ENCODE measurements around the gene ST6GALNAC5. TPM values are rescaled to one million over a fixed set of nuclear protein-coding genes. Genes with fewer than 3 reads are reported as not detected.

ST6GALNAC5 gene
- total and polyA plus RNA-seq, 2 donors = 10.9 to 42.5 TPM

DNA sequence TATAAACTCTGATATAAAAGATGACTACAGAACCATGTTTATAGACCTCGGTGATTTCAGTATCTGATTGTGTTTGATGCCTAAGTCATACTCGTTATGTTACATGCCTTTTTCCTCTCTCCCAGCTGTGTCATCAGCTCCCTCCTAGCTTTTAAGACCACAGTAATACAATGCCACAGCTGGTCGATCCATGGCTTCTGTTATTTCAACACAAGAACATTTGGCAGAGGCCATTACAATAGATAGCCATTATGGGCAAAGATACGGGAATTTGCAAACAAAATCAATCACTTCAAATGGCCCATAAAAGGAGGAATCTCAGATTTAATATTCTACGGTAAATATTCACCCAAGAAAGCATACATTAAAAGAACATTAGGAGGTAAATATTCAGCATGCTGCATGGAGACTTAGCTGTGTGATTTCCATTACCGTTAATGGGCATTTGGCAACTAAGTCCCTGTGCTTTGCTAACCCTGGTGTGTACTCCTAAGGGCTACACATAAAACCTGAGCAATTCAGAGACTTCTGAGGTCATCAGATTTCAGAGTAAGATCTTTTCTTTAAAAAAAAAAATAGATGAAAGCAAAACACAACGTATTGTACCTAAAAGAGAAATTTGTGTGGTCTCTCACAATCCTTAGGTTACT is 198.5 kb downstream of the ST6GALNAC5 start:
- no peak overlapping the region for H3K4me3 ChIP-seq (ENCODE audit: low read depth, low read length)
- H3K27ac ChIP-seq (ENCODE audit: low read depth) = no peak overlapping the region
- H3K4me1 ChIP-seq (ENCODE audit: insufficient read depth) = no peaks in the 10 kb centered on the region
- WGBS = 72% methylated on average over 7 of the region's 7 CpGs
- DNase-seq (ENCODE audit: extremely low spot score) = no peak
- no peaks in the 10 kb centered on the region for H3K36me3 ChIP-seq (ENCODE audit: insufficient read depth)

DNA sequence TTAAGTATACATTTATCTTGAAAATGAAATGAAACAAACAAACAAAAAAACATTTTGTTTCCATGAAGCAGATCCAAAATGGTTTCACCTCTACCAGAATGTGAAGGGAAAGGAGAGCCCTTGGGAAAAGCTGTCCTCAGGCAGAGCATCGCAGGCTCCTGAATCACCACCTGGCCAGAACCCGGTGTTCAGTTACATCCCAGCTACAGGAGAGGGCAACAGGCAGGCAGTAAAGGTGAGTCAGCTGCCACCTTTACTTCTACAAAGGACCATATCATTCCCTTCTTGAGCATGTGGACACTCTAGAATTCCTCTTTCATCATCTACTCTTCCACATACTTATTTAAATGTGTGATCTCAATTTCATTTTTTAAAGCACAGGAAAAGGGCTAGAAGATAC is 200.7 kb downstream of the ST6GALNAC5 start:
- Histone ChIP-seq H3K27ac (ENCODE audit: low read depth) (no peak overlapping the region), H3K36me3 (ENCODE audit: insufficient read depth) (no peaks in the 10 kb centered on the region), H3K4me1 (ENCODE audit: insufficient read depth) (no peaks in the 10 kb centered on the region), H3K4me3 (ENCODE audit: low read depth, low read length) (no peak overlapping the region)
- 83% methylated on average over 2 of the region's 2 CpGs for WGBS
- no peak for DNase-seq (ENCODE audit: extremely low spot score)

DNA sequence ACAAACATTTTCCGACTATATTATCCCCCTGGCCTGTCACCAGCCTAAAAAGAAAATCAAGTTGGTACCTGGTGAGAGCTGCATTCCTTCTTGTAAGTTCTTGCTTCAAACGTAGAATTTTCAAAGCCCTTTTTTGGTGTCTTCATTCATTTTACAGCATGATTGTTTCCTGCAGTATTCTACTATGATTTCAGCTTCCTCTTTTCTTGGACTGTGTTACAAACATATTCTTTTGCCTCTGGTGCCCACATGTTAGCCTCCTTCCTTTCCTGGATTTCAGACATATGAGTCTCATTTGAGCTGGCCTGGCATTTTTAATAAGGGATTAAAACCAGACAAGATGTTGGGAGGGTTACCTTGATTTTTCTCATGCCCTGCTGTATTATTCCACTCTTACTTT is 209.5 kb downstream of the ST6GALNAC5 start:
- Histone ChIP-seq H3K4me3 (ENCODE audit: low read depth, low read length) (no peak overlapping the region), H3K36me3 (ENCODE audit: insufficient read depth) (no peaks in the 10 kb centered on the region), H3K27ac (ENCODE audit: low read depth) (no peak overlapping the region), H3K4me1 (ENCODE audit: insufficient read depth) (no peaks in the 10 kb centered on the region)
- WGBS = 43% methylated on average over 2 of the region's 2 CpGs
- DNase-seq (ENCODE audit: extremely low spot score) = no peak

DNA sequence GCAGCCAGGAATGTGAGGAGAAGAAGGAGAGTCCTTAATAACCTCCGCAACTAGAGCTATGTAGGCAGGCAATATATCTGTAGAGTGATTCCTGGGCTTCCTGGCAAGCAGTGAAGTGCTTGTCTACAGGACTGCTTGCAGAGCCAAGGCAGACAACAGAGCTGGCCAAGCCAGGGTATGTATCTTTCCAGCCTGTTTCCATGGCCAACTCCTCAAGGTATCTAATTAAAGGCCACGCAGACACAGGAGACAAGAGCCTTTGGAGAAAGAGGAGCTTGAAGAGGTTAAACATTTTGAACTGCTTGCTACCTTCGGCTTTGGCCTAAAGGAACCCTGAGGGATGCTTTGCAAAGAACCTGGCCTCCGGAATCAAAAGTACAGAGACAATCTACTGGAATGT is 214.6 kb downstream of the ST6GALNAC5 start:
- DNase-seq (ENCODE audit: extremely low spot score) = no peak
- Histone ChIP-seq H3K4me3 (ENCODE audit: low read depth, low read length) (no peak overlapping the region), H3K27ac (ENCODE audit: low read depth) (no peak overlapping the region), H3K4me1 (ENCODE audit: insufficient read depth) (no peaks in the 10 kb centered on the region), H3K36me3 (ENCODE audit: insufficient read depth) (no peaks in the 10 kb centered on the region)
- 68% methylated on average over 4 of the region's 4 CpGs for WGBS

DNA sequence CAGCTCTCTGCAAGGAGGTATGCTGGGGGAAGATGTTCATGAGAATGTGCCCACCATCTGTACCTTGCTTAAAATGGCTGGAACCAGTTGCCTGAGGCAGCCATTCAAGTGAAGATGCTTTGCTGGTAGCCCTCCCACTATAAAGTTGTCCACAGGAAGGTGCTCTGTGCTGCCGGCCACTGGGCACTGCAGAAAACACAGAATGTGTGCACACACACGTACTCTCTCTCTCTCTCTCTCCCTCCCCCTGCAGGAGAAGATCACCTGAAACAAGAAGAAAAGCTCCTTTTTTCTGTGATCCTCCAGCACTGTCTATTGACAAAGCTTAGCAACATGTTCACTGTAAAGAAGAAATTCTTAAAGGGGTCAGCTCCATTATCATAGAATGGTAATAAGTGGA is 217.2 kb downstream of the ST6GALNAC5 start:
- Histone ChIP-seq H3K36me3 (ENCODE audit: insufficient read depth) (no peaks in the 10 kb centered on the region), H3K4me3 (ENCODE audit: low read depth, low read length) (no peak overlapping the region), H3K4me1 (ENCODE audit: insufficient read depth) (no peaks in the 10 kb centered on the region), H3K27ac (ENCODE audit: low read depth) (no peak overlapping the region)
- no peak for DNase-seq (ENCODE audit: extremely low spot score)
- 75% methylated on average over 2 of the region's 2 CpGs for WGBS

DNA sequence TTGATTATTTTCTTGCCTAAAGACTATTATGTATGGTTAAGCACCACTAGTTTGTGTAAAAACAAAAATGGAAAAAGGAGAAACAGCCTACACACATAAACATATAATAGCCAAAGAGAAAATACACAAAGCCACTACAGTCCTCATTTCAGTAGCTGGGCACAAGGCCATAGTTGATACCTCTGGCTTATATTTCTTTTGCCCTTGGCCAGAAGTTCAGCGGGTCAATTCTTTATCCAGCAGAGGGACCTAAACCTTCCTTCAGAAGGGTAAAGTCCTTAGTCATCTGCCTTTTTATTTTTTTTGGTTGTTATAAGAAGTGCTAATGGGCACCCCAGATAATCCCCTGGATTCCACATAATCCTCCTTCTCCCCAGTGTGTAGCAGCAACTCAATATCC is 217.8 kb downstream of the ST6GALNAC5 start:
- H3K27ac ChIP-seq (ENCODE audit: low read depth) = no peak overlapping the region
- 95% methylated on average over 1 of the region's 1 CpG for WGBS
- H3K4me1 ChIP-seq (ENCODE audit: insufficient read depth) = no peaks in the 10 kb centered on the region
- no peaks in the 10 kb centered on the region for H3K36me3 ChIP-seq (ENCODE audit: insufficient read depth)
- no peak for DNase-seq (ENCODE audit: extremely low spot score)
- no peak overlapping the region for H3K4me3 ChIP-seq (ENCODE audit: low read depth, low read length)

DNA sequence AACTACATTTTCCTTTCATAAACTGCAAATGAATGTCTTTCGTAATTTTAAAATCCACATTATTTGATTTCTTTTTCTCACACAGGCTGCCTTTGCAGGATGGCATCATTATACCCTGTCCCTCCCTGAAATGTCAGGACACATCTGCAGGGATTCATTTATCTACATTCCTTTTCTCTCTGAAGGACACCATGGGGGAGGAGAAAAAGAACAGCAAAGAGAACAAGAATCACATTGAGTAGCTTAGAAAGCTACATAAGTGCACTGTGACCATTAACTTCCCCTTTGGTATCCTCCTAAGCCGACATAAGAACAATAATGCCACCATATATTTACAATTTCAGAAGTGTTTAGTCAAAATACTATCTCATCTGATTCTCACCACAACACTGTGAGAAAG is 222.5 kb downstream of the ST6GALNAC5 start:
- DNase-seq (ENCODE audit: extremely low spot score) = no peak
- WGBS = 63% methylated on average over 2 of the region's 2 CpGs
- no peak overlapping the region for H3K27ac ChIP-seq (ENCODE audit: low read depth)
- no peak overlapping the region for H3K4me3 ChIP-seq (ENCODE audit: low read depth, low read length)
- H3K4me1 ChIP-seq (ENCODE audit: insufficient read depth) = no peaks in the 10 kb centered on the region
- H3K36me3 ChIP-seq (ENCODE audit: insufficient read depth) = no peaks in the 10 kb centered on the region

DNA sequence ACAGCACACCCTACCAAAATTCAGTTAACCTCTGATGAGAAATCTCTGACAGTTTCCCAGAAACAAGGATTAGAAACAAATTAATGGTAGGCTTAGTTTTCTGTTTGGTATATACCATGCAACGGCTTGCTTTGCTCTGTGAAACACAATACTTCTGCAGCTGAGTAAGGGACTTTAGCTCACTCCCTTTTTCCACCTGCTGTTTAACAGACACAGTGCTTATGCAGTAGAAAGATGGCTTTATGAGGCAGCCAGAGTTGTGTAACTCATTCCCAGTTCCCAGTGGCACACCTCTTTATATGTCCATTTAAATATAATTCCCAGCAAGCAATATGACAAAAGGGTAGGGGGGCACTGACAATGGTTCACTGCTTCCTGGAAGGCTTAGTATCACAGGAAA is 228.0 kb downstream of the ST6GALNAC5 start:
- H3K4me3 ChIP-seq (ENCODE audit: low read depth, low read length) = no peak overlapping the region
- H3K36me3 ChIP-seq (ENCODE audit: insufficient read depth) = no peaks in the 10 kb centered on the region
- DNase-seq (ENCODE audit: extremely low spot score) = no peak
- no peaks in the 10 kb centered on the region for H3K4me1 ChIP-seq (ENCODE audit: insufficient read depth)
- WGBS = 59% methylated on average over 1 of the region's 1 CpG
- H3K27ac ChIP-seq (ENCODE audit: low read depth) = no peak overlapping the region

DNA sequence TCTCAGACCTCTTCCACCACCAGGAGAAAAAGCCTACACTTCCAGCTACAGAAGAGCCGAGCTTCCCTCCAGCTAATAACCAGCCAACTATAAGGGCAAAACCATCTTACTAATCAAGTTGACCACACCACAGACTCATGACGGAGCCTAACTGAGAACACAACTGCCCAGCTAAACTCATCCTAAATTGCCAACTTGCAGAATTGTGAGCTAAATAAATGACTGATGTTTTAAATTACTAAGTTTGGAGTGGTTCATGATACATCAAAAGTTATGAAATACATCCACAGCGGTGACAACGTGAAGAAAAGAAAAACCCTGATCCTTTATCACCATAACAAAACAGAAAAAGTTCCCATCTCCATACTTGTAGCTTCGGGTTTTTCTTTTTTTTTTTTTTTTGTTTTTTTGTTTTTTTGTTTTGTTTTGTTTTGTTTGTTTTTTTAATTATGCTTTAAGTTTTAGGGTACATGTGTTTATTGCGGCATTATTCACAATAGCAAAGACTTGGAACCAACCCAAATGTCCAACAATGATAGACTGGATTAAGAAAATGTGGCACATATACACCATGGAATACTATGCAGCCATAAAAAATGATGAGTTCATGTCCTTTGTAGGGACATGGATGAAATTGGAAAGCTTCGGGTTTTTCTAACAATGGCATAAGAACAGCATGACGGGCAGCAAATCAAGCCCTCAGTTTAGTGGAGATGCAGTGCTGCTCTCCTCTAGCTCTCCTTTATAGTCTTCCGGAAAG is 229.4 kb downstream of the ST6GALNAC5 start:
- Histone ChIP-seq H3K4me1 (ENCODE audit: insufficient read depth) (no peaks in the 10 kb centered on the region), H3K4me3 (ENCODE audit: low read depth, low read length) (no peak overlapping the region), H3K36me3 (ENCODE audit: insufficient read depth) (no peaks in the 10 kb centered on the region), H3K27ac (ENCODE audit: low read depth) (no peak overlapping the region)
- WGBS = 96% methylated on average over 9 of the region's 9 CpGs
- no peak for DNase-seq (ENCODE audit: extremely low spot score)

DNA sequence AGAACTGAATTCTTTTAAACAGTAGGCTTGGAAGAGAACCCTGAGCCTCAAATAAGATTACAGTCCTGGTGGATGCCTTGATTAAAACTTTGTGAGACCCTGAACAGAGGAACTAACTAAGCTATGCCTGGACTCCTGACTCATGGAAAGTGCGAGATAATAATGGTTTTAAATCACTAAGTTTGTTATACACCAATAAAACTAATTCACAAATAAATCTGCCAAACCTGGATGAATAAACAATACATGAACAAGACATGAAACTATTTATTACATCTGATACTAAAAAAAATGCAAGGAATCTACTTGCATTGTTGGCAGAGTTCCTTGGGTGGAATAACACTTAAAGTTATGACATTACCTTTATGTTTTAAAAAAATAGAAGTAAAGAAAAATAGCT is 233.6 kb downstream of the ST6GALNAC5 start:
- Histone ChIP-seq H3K4me3 (ENCODE audit: low read depth, low read length) (no peak overlapping the region), H3K36me3 (ENCODE audit: insufficient read depth) (no peaks in the 10 kb centered on the region), H3K27ac (ENCODE audit: low read depth) (no peak overlapping the region), H3K4me1 (ENCODE audit: insufficient read depth) (no peaks in the 10 kb centered on the region)
- no peak for DNase-seq (ENCODE audit: extremely low spot score)
- WGBS = 53% methylated on average over 1 of the region's 1 CpG

DNA sequence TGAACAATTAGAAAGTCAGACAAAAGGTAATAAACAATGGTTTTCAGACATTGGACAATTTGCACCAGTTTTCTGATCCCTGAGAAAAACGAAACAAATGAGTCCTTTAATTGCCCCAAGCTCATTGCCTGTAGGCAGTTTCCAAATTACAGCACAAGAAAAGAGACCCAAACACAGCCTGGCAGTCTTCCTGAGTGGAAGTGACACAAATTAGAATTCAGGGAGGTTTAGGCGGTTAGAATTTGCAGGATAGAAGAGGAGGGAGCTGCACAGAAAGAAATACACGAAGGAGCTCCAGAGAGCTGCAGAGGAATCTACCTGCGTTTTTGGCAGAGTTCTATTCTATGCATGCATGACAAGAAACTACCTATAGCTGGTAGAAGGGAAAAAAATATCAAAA is 236.2 kb downstream of the ST6GALNAC5 start:
- Histone ChIP-seq H3K4me1 (ENCODE audit: insufficient read depth) (no peaks in the 10 kb centered on the region), H3K36me3 (ENCODE audit: insufficient read depth) (no peaks in the 10 kb centered on the region), H3K4me3 (ENCODE audit: low read depth, low read length) (no peak overlapping the region), H3K27ac (ENCODE audit: low read depth) (no peak overlapping the region)
- no peak for DNase-seq (ENCODE audit: extremely low spot score)
- WGBS = 77% methylated on average over 4 of the region's 4 CpGs

DNA sequence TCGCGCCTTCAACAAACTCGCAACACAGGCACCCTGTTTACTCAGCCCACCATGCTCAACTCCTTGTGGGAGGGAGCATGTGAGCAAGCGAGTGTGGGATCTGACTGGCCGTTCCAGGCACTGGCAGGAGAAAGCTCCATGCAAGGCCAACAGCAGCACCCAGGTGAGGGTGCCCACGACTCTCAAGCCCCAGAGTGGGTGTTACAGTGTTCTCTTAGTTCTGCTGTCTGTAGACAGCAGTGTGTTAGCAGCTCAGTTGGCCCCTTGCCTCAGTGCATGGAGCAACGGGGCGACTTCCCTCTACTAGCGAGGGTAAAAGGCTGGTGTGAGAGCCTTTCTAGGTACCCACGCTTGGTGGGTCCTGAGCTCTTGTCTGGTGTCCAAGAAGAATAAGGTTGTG is 237.4 kb downstream of the ST6GALNAC5 start:
- no peak overlapping the region for H3K4me3 ChIP-seq (ENCODE audit: low read depth, low read length)
- H3K4me1 ChIP-seq (ENCODE audit: insufficient read depth) = no peaks in the 10 kb centered on the region
- no peaks in the 10 kb centered on the region for H3K36me3 ChIP-seq (ENCODE audit: insufficient read depth)
- no peak overlapping the region for H3K27ac ChIP-seq (ENCODE audit: low read depth)
- WGBS = 96% methylated on average over 10 of the region's 10 CpGs
- no peak for DNase-seq (ENCODE audit: extremely low spot score)
